HG02642 (cell line): Measurements from ENCODE around the gene DTNB.
"Not testable (repeated sequence)": the region's sequence is repeated elsewhere in the genome, so short reads cannot be mapped to it uniquely, and the experiment has no call there.

Experiments
- ATAC-seq: cut with Tn5 transposase; IDR thresholded peaks from one replicate; pipeline ENCODE4 v1.9.1; 2021; ENCODE audit warnings: mild to moderate bottlenecking; ENCODE audit not compliant: unreplicated experiment, poor library complexity

Gene DTNB

DNA sequence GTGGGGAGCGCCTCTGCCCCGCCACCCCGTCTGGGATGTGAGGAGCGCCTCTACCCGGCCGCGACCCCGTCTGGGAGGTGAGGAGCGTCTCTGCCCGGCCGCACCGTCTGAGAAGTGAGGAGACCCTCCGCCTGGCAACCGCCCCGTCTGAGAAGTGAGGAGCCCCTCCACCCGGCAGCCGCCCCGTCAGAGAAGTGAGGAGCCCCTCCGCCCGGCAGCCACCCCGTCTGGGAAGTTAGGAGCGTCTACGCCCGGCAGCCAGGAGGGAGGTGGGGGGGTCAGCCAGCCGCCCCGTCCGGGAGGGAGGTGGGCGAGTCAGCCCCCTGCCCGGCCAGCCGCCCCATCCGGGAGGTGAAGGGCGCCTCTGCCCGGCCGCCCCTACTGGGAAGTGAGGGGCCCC, 39.6 kb downstream of the DTNB start:
- ATAC-seq: not testable (repeated sequence)

DNA sequence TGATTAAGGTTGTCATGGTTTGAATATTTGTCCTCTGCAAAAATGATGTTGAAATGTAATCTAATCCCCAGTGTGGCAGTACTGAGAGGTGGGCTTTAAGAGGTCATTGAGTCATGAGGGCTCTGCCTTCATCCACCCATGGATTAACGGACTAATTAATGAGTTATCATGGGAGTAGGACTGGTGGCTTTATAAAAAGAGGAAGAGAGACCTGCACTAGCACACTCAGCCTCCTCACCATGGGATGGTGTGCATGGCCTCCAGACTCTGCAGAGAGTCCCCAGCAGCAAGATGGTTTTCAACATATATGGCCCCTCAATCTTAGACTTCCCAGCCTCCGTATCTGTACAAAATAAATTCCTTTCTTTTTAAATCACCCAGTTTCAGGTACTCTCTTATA, 41.0 kb downstream of the DTNB start:
- no peak for ATAC-seq

DNA sequence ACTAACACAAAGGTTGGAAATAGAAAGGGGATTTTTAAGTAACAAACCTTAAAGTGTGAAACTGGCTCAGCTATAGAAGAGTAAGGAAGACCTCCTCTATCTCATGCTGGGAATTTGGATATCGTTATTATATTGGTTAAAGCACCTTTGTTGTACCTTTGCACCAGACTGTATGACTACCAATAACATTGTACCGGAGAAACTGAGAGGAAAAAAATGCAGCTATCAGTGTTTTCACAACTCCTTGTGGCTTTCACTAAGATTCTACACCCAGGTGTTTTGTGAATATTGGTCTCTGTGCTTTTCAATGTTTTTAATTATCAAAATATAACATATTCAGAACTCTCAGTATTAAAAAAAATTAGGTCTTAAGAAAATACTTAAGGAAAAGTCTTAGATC, 48.7 kb downstream of the DTNB start:
- ATAC-seq: no peak

DNA sequence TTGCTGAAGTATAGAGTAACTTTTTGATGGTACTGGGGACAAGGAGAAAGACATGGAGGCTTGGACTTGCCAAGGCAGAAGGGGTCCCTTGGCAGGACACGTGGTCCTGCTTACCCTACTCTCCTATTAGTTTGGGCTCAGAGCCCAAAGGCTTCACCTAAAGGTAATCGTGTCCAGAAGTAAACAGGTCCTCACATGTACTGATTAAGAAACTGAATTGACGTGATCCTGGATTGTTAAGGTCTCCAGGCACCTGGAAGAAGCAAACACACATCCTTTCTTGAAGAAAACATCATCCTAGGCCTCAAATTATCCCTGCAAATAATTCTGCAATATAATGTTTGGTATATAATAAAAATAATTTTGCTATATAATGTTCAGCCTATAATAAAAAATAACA, 50.0 kb downstream of the DTNB start:
- ATAC-seq: no peak

DNA sequence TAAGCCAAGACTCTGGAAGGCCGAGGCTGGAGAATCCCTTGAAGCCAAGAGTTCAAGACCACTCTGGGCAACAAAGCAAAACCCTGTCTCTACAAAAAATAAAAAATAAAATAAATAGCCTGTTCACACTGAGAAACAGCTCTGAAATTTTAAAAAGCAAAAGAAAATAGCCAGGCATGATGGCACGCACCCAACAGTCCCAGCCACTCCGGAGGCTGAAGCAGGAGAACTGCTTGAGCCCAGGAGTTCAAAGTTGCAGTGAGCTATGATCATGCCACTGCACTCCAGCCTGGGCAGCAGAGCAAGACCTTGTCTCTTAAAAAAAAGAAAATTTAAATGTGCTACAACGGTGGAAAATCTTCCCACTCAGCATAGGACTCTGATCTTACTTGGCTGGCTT, 52.7 kb downstream of the DTNB start:
- no peak for ATAC-seq

GRCh38 chr2:25620077-25620476, 53.3 kb downstream of the DTNB start:
- ATAC-seq: no peak

- no peak for ATAC-seq
Observed at GRCh38 chr2:25619185-25619584, 54.2 kb downstream of the DTNB start.

DNA sequence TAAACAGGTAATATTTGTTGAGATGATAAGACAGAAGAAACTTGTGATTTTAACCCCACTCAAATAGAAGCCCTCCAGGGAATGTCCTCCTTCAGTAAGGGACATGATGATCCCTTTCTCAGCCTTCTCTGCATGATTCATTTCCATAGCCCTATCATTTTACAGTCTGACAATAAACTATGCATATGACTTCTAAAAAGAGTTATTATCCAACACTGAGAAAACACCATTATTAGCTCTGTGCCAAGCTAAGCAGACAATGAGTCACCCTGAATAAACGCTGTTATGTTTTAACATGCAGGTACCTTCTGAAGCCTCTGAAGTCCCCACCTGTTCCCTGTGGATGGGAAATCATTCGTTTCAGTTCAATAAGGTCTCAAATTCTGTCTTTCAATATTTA, 54.7 kb downstream of the DTNB start:
- ATAC-seq: no peak

DNA sequence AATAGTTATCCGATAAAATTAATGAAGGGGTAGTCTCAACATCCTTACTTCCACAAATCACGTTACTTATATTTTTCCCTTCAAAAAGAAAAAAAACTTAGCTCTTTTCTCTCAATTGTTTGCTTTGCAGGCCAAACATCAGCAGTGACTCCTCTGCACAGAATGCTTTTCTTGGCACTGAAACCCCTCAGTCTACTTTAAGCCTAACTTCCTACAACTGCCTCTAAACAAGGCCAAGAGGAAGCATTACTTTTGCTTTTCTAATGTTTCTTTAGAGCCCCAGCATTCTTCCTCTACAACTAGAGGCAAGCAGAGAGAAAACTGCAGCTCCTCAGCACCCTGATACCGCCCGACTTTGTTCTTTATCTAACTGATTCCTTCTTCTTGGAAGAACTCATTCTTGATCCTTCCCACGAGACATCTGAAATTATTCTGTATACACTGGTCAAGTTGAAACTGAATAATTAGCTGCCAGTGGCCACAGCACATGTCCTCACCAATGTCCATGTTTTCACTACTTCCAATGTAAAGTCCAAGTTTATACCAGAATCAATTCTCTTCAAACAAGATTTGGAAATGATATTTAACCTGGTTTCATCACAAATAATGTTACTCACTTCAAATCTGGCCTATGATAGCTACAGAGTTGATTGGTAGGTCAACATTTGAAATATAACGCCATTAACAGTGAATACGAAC, 55.3 kb downstream of the DTNB start:
- no peak for ATAC-seq

DNA sequence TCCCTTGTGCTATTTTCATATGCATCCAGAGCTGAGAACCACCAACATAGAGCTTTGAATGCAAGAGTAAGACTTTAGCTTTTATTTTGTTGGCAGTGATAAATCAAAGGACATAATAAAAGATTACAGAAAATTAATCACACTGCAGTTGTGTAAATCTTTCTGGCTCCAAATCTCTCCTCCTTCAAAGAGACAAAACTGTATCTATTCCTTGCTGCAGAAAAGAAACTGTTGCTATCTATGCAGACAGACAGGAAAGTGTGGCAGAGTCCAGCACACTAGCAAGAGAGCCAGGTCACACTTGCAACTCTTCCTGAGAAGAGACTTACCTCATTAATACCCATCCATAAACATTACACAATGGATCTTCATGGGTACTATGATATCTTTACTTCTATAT, 57.5 kb downstream of the DTNB start:
- ATAC-seq: no peak

DNA sequence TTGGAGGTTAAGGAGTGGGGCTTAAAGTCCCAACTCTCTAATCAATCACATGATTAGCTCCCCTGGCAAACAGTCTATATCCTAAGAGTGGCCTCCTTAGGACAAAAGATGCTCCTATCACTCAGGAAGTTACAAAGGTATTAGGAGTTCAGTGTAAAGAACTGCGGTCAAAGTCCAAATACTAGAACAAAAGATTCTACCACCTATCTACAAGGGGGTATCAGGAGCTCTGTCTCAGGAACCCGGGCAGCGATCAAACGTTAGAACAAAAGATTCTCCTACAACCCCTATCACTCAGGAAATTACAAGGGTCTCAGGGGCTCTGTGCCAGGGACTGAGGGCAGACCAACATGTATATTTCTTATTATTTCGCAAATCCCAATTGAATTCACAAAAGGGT, 58.0 kb downstream of the DTNB start:
- no peak for ATAC-seq

DNA sequence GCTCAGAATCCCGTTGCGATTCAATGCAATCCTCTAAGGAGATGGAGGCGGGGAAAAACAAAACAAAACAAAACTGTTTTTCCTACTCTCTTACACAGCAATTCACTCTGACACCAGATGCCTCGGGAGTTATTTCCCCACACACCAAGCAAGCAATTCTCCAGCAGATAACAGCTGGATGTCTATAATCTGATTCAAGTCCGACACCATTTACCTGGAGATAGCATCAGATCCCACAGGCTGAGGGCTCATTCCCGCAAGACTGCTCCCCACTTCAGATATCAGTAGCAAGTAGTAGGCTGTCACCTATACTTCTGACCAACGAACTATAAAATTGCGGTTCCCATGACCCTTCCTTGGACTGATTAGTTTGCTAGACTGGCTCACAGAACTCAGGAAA, 58.7 kb downstream of the DTNB start:
- ATAC-seq: no peak

GRCh38 chr2:25608718-25609117, 64.7 kb downstream of the DTNB start:
- ATAC-seq: no peak

- ATAC-seq: no peak
Observed at GRCh38 chr2:25606892-25607291, 66.5 kb downstream of the DTNB start.

- ATAC-seq: peak; percentile 56
Observed at GRCh38 chr2:25602333-25602723, 71.0 kb downstream of the DTNB start.

- ATAC-seq: peak; percentile 58
Observed at GRCh38 chr2:25601711-25602332, 71.6 kb downstream of the DTNB start.

DNA sequence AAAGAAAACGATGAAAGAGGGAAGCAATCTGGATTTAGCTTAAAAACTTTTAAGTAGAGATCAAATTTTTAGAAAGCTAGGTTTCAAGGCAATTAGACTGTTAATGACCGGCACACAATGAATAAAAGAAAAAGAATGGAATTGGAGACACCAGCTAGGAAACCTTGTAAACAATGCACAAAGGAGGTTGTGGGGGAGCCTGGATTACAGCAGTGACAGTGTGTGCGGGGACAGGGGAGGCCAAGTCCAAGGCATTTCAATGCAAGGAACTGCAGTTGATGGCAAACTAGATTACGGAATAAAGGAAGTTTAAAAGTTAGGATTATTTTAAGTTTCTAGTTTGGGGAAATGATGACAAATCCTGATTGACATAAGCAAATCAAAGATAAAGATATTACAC, 74.5 kb downstream of the DTNB start:
- no peak for ATAC-seq

- ATAC-seq: no peak
Observed at GRCh38 chr2:25598332-25598731, 75.0 kb downstream of the DTNB start.

DNA sequence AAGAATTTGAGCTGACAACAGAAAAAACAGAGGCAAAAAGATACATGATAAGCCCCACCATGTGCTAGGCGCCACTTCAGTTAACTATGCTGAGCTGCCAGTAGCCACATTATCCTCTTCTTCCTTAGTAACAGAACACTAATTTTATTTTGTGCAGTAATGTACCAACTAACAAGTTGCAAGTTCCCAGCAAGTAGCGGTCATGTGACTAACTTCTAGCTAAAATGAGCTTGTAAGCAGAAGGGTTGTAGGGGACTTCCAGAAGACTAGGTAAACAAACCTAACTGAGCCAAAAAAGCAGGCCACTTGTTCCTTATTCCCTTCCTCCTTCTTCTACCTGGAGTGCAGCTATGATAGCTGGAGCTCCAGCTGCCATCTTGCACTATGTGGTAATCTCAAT, 75.5 kb downstream of the DTNB start:
- no peak for ATAC-seq

GRCh38 chr2:25596516-25597244, 76.7 kb downstream of the DTNB start:
- ATAC-seq: no peak

DNA sequence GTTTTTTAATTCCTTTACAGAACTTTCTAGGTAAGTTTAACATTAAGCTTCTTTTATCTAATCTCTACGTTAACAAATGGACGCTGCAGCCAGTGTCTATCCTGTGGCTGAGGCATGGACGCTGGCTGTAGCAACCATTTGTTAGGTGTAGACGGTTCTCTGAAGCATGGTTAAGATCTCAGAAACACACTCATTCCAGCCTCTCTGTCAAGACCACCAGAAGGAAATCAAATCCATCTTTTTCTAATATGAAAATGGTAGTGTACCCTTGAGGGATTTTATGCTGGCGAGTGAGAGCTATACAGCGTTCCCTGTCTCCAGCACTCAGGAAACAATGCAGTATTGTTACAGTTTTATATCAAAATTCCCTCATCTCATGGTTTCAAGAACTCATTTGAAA, 78.0 kb downstream of the DTNB start:
- no peak for ATAC-seq

DNA sequence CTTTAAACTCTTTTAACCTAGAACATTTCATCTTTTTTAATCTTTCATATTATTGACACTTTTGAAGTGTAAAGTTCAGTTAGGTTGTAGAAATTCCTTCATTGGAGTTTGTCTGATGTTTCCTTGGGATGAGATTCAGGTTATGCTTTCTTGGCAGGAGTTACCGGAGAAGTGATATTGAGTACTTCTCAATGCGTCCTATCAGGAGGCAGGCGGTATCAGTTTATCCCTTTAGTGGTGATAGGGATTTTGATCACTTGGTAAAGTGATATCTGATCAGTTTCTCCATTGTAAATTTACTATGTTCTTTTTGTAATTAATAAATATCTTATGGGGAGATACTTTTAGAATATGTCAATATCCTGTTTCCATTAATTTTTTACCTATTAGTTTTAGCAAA, 78.4 kb downstream of the DTNB start:
- no peak for ATAC-seq
